ENCODE results near the gene DEPDC5.

GRCh38 chr22:31743871-31744270, 9.9 kb upstream of the DEPDC5 start:
- no peak for TF ChIP-seq EZH2 (IDR thresholded peaks at IDR 0.05; ENCODE audit: insufficient read depth, poor library complexity, severe bottlenecking)
- TF ChIP-seq EZH2phosphoT487 (IDR thresholded peaks at IDR 0.05; ENCODE audit: insufficient read depth, low read depth) = no peak

All from GM23248 (cell line).